Activated CD8-positive, alpha-beta T cell treated with anti-CD3 and anti-CD28 coated beads for 36 hours (primary cell): ENCODE measurements around the gene TYW1B. TPM values are rescaled to one million over a fixed set of nuclear protein-coding genes. Genes with fewer than 3 reads are reported as not detected.
"Not testable (repeated sequence)": the region's sequence is repeated elsewhere in the genome, so short reads cannot be mapped to it uniquely, and the experiment has no call there.

Source experiments
- ATAC-seq: fragments of 200-7000 bp; cut with Tn5 transposase; one replicate; pipeline ENCODE4 v1.10.0; 2021; ENCODE audit warnings: mild to moderate bottlenecking, moderate library complexity
- CTCF ChIA-PET: fragments of 350-600 bp; sonication (Branson Sonifier 250); formaldehyde crosslinking; loops from one replicate; lab custom pipeline; 2021; ENCODE audit warnings: antibody characterized with exemption; lab: Charles Lee
- POLR2A ChIA-PET: fragments of 350-600 bp; sonication (Branson Sonifier 250); formaldehyde crosslinking; loops from one replicate; lab custom pipeline; 2021; ENCODE audit warnings: antibody characterized with exemption; lab: Charles Lee
- DNase-seq: peaks from one replicate; pipeline ENCODE4 v3.0.0-alpha.2; 2020
- H3K27ac Mint-ChIP-seq: one replicate; pipeline ENCODE4 v1.8.0; 2021; ENCODE audit warnings: mild to moderate bottlenecking, mixed read lengths
- H3K27me3 Mint-ChIP-seq: one replicate; pipeline ENCODE4 v1.8.0; 2021; ENCODE audit warnings: mixed read lengths
- H3K36me3 Mint-ChIP-seq: one replicate; pipeline ENCODE4 v1.8.0; 2021; ENCODE audit warnings: low read depth, mixed read lengths
- H3K4me1 Mint-ChIP-seq: one replicate; pipeline ENCODE4 v1.8.0; 2021; ENCODE audit warnings: low read depth, mixed read lengths
- H3K4me3 Mint-ChIP-seq: one replicate; pipeline ENCODE4 v1.8.0; 2021; ENCODE audit warnings: mild to moderate bottlenecking, moderate library complexity, mixed read lengths
- H3K9me3 Mint-ChIP-seq: one replicate; pipeline ENCODE4 v1.8.0; 2021; ENCODE audit warnings: mixed read lengths
- intact Hi-C: fragments of 100-400 bp; cut with micrococcal nuclease; formaldehyde crosslinking; loops from one replicate; pipeline ENCODE4 v1.10.0; 2022
- total RNA-seq, 2 experiments: library from RNA; stranded (reverse); gene quantifications; one replicate each; pipeline ENCODE4 v1.2.3, GENCODE V29; 2021
- TF ChIP-seq, protein P1 (sequence below): fragments of 200-600 bp; IDR thresholded peaks from one replicate; pipeline ENCODE4 v1.8.0; 2022; ENCODE audit warnings: antibody characterized with exemption, mild to moderate bottlenecking

The TYW1B gene
- total RNA-seq, 2 experiments from 2014 or later, result 1.6 to 1.8 TPM

DNA sequence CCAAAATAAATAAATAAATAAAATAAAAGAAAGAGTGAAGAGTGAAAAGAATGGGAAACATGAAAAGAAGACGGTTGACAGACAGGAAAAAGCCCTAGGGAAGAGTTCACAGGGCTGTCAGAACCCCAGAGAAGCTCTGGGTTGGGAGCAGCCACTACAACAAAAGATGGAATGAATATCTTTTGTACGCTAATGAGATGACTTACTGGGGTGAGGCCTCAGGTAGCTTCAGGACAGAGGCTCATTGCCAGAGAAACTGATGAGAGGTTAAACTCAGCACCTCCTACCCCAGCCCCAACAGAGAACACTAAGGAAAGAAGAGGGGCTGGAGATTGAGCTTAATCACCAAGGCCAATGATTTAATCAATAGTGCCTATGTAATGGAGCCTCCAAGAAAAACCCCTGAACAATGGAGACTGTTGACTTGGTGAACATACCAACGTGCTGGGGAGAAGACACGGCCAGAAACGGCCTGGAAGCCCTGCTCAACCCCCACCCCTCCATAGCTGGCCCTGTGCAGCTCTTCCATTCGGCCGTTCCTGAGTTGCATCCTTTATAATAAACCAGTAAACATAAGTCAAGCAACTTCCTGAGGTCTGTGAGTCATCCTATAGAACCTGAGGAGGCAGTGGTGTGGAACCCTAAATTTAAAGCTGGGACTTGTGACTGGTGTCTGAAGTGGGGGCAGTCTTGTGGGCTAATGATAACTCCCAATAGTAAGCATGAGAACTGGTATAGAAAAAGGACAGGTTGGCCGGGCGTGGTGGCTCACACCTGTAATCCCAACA, 11.4 kb downstream of the TYW1B start:
- H3K4me1 Mint-ChIP-seq, CTCF ChIA-PET, DNase-seq, H3K27me3 Mint-ChIP-seq, H3K9me3 Mint-ChIP-seq, POLR2A ChIA-PET, intact Hi-C loops, H3K4me3 Mint-ChIP-seq, ATAC-seq, H3K27ac Mint-ChIP-seq: not testable (repeated sequence)
- H3K36me3 Mint-ChIP-seq, result peaks cover 16% of the 10 kb centered on the region

DNA sequence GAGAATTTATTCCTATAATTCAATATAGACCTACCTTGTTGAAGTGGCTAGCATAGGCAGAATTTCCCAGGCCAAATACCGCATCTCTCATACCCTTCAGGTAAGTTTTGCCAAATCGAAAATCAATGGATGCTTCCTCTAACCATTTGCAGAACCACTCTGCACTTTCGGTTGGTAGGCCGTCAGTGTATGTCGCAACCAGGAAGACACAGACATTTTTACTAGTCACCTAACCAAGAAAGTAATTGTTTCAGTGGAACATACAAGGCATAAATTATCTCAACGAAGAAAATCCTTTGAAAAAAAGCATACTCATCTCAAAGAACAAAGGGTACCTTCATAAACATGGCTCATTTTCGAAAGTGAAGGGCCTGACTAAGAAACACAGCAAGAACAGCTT, 17.6 kb downstream of the TYW1B start:
- H3K27ac Mint-ChIP-seq, intact Hi-C loops, DNase-seq, H3K9me3 Mint-ChIP-seq, ATAC-seq, H3K4me3 Mint-ChIP-seq, CTCF ChIA-PET, POLR2A ChIA-PET, H3K27me3 Mint-ChIP-seq, H3K4me1 Mint-ChIP-seq: not testable (repeated sequence)
- peaks cover 12% of the 10 kb centered on the region for H3K36me3 Mint-ChIP-seq

DNA sequence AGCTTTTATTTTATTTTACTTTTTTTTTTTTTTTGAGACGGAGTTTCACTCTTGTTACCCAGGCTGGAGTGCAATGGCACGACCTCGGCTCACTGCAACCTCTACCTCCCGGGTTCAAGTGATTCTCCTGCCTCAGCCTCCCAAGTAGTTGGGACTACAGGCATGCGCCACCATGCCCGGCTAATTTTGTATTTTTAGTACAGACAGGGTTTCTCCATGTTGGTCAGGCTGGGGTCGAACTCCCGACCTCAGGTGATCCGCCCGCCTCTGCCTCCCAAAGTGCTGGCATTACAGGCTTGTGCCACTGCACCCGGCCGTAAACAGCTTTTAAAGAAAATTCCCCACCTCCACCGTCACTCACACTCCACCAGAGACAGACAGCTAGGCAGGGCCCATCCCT, 19.5 kb downstream of the TYW1B start:
- CTCF ChIA-PET, H3K27ac Mint-ChIP-seq, POLR2A ChIA-PET, H3K4me3 Mint-ChIP-seq, ATAC-seq, H3K4me1 Mint-ChIP-seq, DNase-seq, intact Hi-C loops, H3K27me3 Mint-ChIP-seq, H3K9me3 Mint-ChIP-seq: not testable (repeated sequence)
- H3K36me3 Mint-ChIP-seq, result peaks cover 15% of the 10 kb centered on the region

DNA sequence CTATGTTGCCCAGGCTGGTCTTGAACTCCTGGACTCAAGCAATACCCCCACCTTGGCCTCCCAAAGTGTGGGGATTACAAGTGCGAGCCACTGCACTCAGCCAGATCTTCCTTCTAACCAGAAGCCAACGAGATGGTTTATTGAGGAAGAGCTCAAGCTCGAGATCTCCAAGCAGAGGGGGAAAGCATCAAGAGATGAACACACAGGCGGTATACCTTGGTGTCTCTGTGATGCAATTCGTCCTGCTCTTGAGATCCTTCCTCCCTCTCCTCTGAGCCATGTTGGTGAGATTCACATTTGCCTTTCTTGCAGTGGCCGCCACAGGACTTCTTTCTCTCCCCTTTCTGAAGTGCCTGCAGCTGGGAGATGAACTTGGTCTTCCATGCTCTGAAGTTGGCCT, 21.1 kb downstream of the TYW1B start:
- H3K4me1 Mint-ChIP-seq, CTCF ChIA-PET, H3K27me3 Mint-ChIP-seq, POLR2A ChIA-PET, H3K4me3 Mint-ChIP-seq, intact Hi-C loops, H3K9me3 Mint-ChIP-seq, DNase-seq, H3K27ac Mint-ChIP-seq, ATAC-seq: not testable (repeated sequence)
- H3K36me3 Mint-ChIP-seq, result peaks cover 17% of the 10 kb centered on the region

DNA sequence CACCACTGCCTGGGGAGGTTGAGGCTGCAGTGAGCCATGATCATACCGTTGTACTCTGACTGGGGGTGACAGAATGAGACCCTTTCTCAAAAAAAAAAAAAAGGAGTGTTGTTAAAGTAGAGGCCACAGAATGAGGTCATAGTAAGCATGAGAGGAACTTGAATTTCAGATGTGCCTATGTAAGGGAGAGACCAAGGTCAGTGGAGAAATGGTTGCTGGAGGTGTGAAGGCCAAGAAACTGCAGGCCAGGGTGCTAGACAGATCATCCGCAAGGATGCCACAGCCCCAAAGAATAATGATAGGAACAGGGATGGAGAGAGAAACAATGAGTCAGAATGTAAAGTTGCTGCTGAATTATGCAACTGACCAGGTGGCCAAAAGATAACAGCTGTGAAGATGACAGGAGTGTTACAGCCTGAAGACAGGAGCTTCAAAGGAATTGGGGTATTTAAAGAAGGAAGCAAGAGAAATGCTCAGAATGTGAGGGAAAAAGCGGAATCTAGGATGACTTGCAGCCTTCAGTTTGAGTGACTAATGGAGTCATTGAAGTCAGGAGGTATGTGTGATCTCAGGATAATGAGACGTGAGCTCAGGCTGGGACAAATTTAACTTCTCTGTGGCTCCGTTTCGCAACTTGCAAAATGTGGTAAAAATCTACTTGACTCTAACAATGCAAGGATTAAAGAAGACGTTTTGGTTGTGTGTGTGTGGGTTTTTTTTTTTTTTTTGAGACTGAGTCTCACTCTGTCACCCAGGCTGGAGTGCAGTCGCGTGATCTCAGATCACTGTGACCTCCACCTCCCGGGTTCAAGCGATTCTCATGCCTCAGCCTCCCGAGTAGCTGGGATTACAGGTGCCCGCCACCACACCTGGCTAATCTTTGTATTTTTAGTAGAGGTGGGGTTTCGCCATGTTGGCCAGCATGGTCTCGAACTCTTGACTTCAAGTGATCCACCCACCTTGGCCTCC, 22.2 kb downstream of the TYW1B start:
- no peak for ATAC-seq
- Mint-ChIP-seq H3K4me3 (no peak overlapping the region), H3K27me3 (no peaks in the 10 kb centered on the region), H3K4me1 (no peaks in the 10 kb centered on the region), H3K36me3 (peaks cover 18% of the 10 kb centered on the region), H3K27ac (no peak overlapping the region), H3K9me3 (no peaks in the 10 kb centered on the region)
- no peak for DNase-seq
- CTCF ChIA-PET, result no interaction called here
- intact Hi-C loops, result no loop called here
- TF ChIP-seq, protein P1, sequence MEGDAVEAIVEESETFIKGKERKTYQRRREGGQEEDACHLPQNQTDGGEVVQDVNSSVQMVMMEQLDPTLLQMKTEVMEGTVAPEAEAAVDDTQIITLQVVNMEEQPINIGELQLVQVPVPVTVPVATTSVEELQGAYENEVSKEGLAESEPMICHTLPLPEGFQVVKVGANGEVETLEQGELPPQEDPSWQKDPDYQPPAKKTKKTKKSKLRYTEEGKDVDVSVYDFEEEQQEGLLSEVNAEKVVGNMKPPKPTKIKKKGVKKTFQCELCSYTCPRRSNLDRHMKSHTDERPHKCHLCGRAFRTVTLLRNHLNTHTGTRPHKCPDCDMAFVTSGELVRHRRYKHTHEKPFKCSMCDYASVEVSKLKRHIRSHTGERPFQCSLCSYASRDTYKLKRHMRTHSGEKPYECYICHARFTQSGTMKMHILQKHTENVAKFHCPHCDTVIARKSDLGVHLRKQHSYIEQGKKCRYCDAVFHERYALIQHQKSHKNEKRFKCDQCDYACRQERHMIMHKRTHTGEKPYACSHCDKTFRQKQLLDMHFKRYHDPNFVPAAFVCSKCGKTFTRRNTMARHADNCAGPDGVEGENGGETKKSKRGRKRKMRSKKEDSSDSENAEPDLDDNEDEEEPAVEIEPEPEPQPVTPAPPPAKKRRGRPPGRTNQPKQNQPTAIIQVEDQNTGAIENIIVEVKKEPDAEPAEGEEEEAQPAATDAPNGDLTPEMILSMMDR, result no peak
- POLR2A ChIA-PET, result no interaction called here

DNA sequence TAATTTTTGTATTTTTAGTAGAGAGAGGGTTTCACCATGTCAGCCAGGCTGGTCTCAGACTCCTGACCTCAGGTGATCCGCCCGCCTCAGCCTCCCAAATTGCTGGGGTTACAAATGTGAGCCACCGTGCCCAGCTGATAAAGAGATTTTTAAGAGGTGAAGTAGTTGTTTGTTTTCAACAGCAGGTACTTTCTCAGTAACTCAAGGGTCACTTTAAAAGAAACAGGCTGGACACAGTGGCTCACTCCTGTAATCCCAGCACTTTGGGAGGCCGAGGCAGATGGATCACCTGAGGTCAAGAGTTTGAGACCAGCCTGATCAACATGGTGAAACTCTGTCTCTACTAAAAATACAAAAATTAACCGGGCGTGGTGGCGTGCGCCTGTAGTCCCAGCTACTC, 24.2 kb downstream of the TYW1B start:
- DNase-seq, POLR2A ChIA-PET, H3K4me1 Mint-ChIP-seq, ATAC-seq, H3K27ac Mint-ChIP-seq, H3K4me3 Mint-ChIP-seq, H3K9me3 Mint-ChIP-seq, CTCF ChIA-PET, H3K27me3 Mint-ChIP-seq, intact Hi-C loops: not testable (repeated sequence)
- H3K36me3 Mint-ChIP-seq, result peaks cover 23% of the 10 kb centered on the region

DNA sequence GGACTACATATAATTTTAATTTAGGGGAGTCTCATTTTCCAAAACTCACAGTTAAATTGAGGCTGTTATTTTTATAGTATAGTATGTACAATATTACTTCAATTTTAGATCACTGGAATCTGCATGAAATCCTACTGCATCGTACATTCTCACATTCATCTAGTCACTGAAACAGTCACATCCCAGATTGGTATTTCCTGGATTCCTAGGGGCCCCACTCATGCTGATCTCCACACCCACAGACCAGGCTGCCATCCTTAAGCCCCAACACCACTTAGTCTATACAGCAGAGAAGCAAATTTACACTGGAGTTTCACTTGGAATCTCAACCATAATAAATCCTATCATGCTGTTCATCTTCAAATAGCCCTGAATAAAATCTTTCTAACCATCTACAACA, 26.4 kb downstream of the TYW1B start:
- POLR2A ChIA-PET, H3K27ac Mint-ChIP-seq, ATAC-seq, CTCF ChIA-PET, H3K4me3 Mint-ChIP-seq, H3K4me1 Mint-ChIP-seq, DNase-seq, intact Hi-C loops, H3K27me3 Mint-ChIP-seq, H3K9me3 Mint-ChIP-seq: not testable (repeated sequence)
- H3K36me3 Mint-ChIP-seq, result peaks cover 32% of the 10 kb centered on the region

DNA sequence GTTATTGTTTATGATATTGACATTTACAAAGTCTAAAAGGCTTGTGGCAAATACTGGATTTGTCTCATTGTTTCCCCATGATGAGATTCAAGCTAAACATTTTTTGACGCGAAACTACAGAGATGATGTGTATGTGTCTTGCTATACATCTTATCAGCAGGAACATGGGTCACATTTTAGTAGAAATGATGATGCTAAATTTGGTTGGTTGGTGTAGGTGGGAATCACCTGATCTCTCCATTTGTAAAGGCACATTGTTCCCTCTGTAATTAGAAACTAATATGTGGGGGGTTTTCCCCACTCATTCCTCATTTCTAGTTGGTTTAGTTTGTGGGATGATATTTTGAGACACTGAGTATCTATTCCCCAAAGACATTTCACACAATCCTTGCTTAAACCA, 32.6 kb downstream of the TYW1B start:
- ATAC-seq, DNase-seq, H3K27ac Mint-ChIP-seq, H3K9me3 Mint-ChIP-seq, H3K27me3 Mint-ChIP-seq, H3K4me3 Mint-ChIP-seq, POLR2A ChIA-PET, intact Hi-C loops, H3K4me1 Mint-ChIP-seq, CTCF ChIA-PET: not testable (repeated sequence)
- peaks cover 20% of the 10 kb centered on the region for H3K36me3 Mint-ChIP-seq
